OCI-LY3 (cell line): Measurements from ENCODE around the gene SIK2.

ENCODE experiments used
- CTCF ChIP-seq: fragments of 200-600, 300-600 bp; sonication (generic); IDR thresholded peaks from 2 replicates; pipeline ENCODE4 v1.5.1; 2014; ENCODE audit warnings: antibody characterized with exemption, low read length, low read depth
- EZH2phosphoT487 ChIP-seq: fragments of 200-600 bp; shearing (Covaris generic); IDR thresholded peaks from 2 replicates; pipeline ENCODE4 v1.6.1; 2018; ENCODE audit warnings: antibody characterized with exemption, mixed run types, low read depth

GRCh38 chr11:111632516-111633220 is 30.4 kb downstream of the SIK2 start:
- TF ChIP-seq CTCF = no peak
- no peak for TF ChIP-seq EZH2phosphoT487
